Esophagus muscularis mucosa (tissue), 4 donors: ENCODE results near the gene KANSL3.

Experiments
- EP300 ChIP-seq: sonication (generic); formaldehyde crosslinking; IDR thresholded peaks from one replicate; pipeline ENCODE4 v1.6.1; 2017; ENCODE audit warnings: antibody characterized with exemption
- POLR2A ChIP-seq: fragments of 450-650 bp; IDR thresholded peaks from one replicate; pipeline ENCODE4 v1.6.1; 2017; ENCODE audit warnings: antibody characterized with exemption, moderate library complexity, mild to moderate bottlenecking, low read depth
- POLR2AphosphoS5 ChIP-seq, 2 donors: sonication (generic); formaldehyde crosslinking; IDR thresholded peaks; one replicate each; pipeline ENCODE4 v1.6.1; 2017; ENCODE audit warnings: antibody characterized with exemption in 2 of 2
- TF ChIP-seq, protein P1 (sequence below), 3 experiments: fragments of 200-600 bp in 2 of 3; fragments of 450-650 bp in 1 of 3; sonication (generic) in 2 of 3; IDR thresholded peaks; one replicate each; pipeline ENCODE4 v1.5.1; 2017 to 2019; ENCODE audit warnings: antibody characterized with exemption in 3 of 3, mild to moderate bottlenecking in 2 of 3, moderate library complexity in 1 of 3

DNA sequence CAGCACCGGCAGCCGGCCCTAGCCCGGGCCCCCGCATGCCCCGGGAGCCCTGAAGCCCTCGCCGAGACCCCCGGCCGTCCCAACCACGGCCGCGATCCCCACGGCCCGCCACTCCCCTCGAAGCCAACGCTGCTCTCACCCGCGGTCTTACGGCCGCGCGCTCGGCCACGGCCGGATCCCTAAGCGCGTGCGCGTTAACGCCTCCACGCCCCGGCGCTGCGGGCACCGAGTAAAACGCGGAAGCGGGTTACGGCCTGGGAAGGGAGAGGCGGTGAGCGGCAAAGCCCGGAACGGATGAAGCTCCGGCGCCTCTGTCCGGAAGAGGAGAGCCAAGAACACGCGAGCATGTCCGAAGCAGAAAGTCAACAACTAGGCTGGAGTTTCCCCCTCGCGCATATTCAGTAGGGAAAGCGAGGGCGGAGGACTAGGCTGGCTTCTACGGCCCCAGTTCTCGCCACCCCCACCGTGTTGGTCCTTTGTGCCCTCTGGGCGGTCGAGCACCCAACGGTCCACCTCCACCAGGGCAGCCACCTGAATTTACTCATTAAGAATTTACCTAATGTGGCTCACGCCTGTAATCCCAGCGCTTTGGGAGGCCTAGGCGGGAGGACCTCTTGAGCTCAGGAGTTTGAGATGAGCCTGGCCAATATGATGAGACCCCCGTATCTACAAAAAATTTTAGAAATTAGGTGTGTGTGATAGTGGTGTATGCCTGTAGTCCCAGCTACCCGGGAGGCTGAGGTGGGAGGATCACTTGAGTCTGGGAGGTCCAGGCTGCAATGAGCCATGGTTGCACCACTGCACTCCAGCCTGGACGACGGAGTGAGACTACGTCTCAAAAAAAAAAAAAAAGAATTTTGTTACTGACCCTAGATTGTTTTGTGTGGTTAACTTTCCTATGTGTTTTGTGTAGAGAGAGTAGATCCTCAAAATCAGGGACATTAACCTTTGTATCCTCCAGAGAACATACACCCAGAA, at the start of gene KANSL3:
- TF ChIP-seq, protein P1, sequence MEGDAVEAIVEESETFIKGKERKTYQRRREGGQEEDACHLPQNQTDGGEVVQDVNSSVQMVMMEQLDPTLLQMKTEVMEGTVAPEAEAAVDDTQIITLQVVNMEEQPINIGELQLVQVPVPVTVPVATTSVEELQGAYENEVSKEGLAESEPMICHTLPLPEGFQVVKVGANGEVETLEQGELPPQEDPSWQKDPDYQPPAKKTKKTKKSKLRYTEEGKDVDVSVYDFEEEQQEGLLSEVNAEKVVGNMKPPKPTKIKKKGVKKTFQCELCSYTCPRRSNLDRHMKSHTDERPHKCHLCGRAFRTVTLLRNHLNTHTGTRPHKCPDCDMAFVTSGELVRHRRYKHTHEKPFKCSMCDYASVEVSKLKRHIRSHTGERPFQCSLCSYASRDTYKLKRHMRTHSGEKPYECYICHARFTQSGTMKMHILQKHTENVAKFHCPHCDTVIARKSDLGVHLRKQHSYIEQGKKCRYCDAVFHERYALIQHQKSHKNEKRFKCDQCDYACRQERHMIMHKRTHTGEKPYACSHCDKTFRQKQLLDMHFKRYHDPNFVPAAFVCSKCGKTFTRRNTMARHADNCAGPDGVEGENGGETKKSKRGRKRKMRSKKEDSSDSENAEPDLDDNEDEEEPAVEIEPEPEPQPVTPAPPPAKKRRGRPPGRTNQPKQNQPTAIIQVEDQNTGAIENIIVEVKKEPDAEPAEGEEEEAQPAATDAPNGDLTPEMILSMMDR (IDR thresholded peaks at IDR 0.05): peak in 1 of 3 experiments; percentile 40
- TF ChIP-seq POLR2AphosphoS5 (IDR thresholded peaks at IDR 0.05) (peak; percentile 99 to 100), POLR2A (peak; percentile 98), EP300 (no peak)
